ENCODE measurements around the gene SDF2L1. TPM values are rescaled to one million over a fixed set of nuclear protein-coding genes. Genes with fewer than 3 reads are reported as not detected.
A peak's percentile ranks its signal among the peaks of the same experiment; 100 is the strongest.

SDF2L1 gene
- total and polyA plus RNA-seq, 9 of the 15 experiments (the other 6 are each of a cell fraction or from before 2014, with no cell fraction given), result 15.1 to 989 (median 124) TPM

DNA sequence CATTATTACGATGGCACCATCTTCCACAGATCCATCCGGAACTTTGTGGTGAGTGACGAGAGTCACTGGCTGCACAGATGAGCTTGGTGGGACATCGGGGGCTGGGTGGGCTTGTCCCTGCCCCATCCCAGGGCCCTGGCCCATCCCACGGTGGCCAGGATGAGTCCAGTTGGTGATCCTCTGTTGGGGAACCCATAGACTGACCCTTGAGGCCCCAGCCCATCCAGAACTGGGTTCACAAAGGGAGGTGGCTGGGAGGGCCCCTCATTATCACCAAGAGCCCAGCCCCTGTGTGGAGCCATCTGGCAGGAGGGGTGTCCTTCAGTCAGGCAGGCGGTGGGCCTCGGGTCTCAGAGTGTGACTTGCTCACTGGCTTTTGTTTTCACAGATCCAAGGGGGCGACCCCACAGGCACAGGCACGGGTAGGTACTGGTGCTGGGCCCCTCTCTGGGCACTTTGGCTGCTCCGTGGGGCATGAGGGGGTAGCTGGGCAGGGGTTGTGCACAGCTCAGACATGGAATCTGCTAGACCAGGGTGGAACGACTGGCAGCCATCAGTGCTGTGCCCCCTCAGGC is 45.7 kb downstream of the SDF2L1 start (continued):
- TF ChIP-seq, protein P1, sequence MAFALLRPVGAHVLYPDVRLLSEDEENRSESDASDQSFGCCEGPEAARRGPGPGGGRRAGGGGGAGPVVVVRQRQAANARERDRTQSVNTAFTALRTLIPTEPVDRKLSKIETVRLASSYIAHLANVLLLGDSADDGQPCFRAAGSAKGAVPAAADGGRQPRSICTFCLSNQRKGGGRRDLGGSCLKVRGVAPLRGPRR (CRISPR knock-in tag; IDR thresholded peaks at IDR 0.05), result peak; percentile 69; the same call in 1 of the 2 replicates
- TF ChIP-seq ZNF830 (CRISPR knock-in tag; IDR thresholded peaks at IDR 0.05), result 0 out of 2 replicates have a peak, but pooled peaks have one; percentile 71
- TF ChIP-seq MEF2A (IDR thresholded peaks at IDR 0.05; ENCODE audit: control insufficient read depth, low read depth, low read length), result no peak
- TF ChIP-seq GTF2E2 (tag; IDR thresholded peaks at IDR 0.05), result no peak
- no peak for TF ChIP-seq SNIP1 (IDR thresholded peaks at IDR 0.05; ENCODE audit: low read depth)
- TF ChIP-seq ZFX (CRISPR knock-in tag; IDR thresholded peaks at IDR 0.05), result 0 out of 2 replicates have a peak, but pooled peaks have one; percentile 38
- TF ChIP-seq HDGF (IDR thresholded peaks at IDR 0.05), result no peak
- TF ChIP-seq SRF (CRISPR knock-in tag; IDR thresholded peaks at IDR 0.05), result 0 out of 4 replicates have a peak, but pooled peaks of 1 of the 2 experiments have one; percentile 30
- no peak for TF ChIP-seq CREM (IDR thresholded peaks at IDR 0.05; ENCODE audit: low read depth)
- no peak for TF ChIP-seq ZNF644 (tag; IDR thresholded peaks at IDR 0.05; ENCODE audit: low read depth)
- TF ChIP-seq, protein P2, sequence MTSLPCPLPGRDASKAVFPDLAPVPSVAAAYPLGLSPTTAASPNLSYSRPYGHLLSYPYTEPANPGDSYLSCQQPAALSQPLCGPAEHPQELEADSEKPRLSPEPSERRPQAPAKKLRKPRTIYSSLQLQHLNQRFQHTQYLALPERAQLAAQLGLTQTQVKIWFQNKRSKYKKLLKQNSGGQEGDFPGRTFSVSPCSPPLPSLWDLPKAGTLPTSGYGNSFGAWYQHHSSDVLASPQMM (CRISPR knock-in tag; IDR thresholded peaks at IDR 0.05), result peak; percentile 54; the same call in 1 of the 2 replicates
- no peak; the same call in 1 of the 2 replicates for TF ChIP-seq CBFB (CRISPR knock-in tag; IDR thresholded peaks at IDR 0.05)
- no peak for TF ChIP-seq PRPF4 (IDR thresholded peaks at IDR 0.05; ENCODE audit: insufficient read depth, low read depth, low read length, poor library complexity, severe bottlenecking)
- peak; percentile 56; the same call in 1 of the 2 replicates for TF ChIP-seq POLR2A (conservative IDR thresholded peaks at IDR 0.05)
